Adrenal gland (tissue), 12 donors: ENCODE data around the gene TST. TPM values are rescaled to one million over a fixed set of nuclear protein-coding genes. Genes with fewer than 3 reads are reported as not detected.

Experiments used
- DNase-seq, 7 donors: peaks; one replicate each; pipeline ENCODE4 v3.0.0-alpha.2; 2019 to 2020
- H3K27ac ChIP-seq, 5 donors: fragments of 200-600 bp; sonication (generic) in 4 of 5; 1 replicate in 3 of 5; 2 replicates in 2 of 5; pipeline versions ENCODE4 v1.5.1 to v1.8.0; 2016 to 2020; ENCODE audit warnings: mild to moderate bottlenecking in 1 of 5
- H3K27me3 ChIP-seq: fragments of 200-600 bp; 2 replicates; pipeline ENCODE4 v1.8.0; 2021
- H3K36me3 ChIP-seq, 2 donors: fragments of 200-600 bp; replicated peaks in 1 of 2; 1 replicate in 1 of 2; 2 replicates in 1 of 2; pipeline versions ENCODE4 v1.5.1 to v1.8.0; 2018 to 2022
- H3K4me1 ChIP-seq, 2 donors: fragments of 200-600 bp; replicated peaks in 1 of 2; 1 replicate in 1 of 2; 2 replicates in 1 of 2; pipeline versions ENCODE4 v1.5.1 to v1.8.0; 2018 to 2021
- H3K4me3 ChIP-seq, 4 donors: fragments of 200-600 bp; sonication (generic) in 3 of 4; one replicate each; pipeline ENCODE4 v1.5.1; 2016 to 2018
- H3K9me3 ChIP-seq, 3 donors: fragments of 200-600 bp; sonication (generic) in 1 of 3; replicated peaks in 1 of 3; 1 replicate in 2 of 3; 2 replicates in 1 of 3; pipeline versions ENCODE4 v1.5.1 to v1.8.0; 2016 to 2021
- POLR2A ChIP-seq, 2 donors: fragments of 450-650 bp; IDR thresholded peaks; one replicate each; pipeline ENCODE4 v1.6.1; 2017; ENCODE audit warnings: antibody characterized with exemption in 2 of 2, mild to moderate bottlenecking in 2 of 2, moderate library complexity in 1 of 2
- WGBS, 4 donors: extraction: QIAGEN DNeasy Blood & Tissue Kit in 2 of 4; methylation state at CpG; one replicate each; pipeline versions ENCODE4 v1.1.5 to v1.1.7; 2013 to 2017; 5-methylcytosine and 5-hydroxymethylcytosine counted together
- intact Hi-C, 2 donors: fragments of 100-400 bp; cut with DNase I; formaldehyde crosslinking; loops; one replicate each; pipeline versions ENCODE4 v1.14.1 to v1.15.0; 2022 to 2023
- polyA plus RNA-seq, 3 donors: library from polyadenylated mRNA; stranded (reverse); fragments of 200-250 nt in 2 of 3; fragments of 350-450 nt in 1 of 3; fragmentation: Illumina TruSeq in 1 of 3; extraction: RNeasy Lipid Tissue Mini Kit (QIAGEN cat#74804) in 1 of 3; gene quantifications; one replicate each; pipeline ENCODE4 v1.2.3, GENCODE V29; 2013 to 2014
- total RNA-seq, 9 donors: library from RNA; depleted of rRNA in 4 of 9; stranded (reverse); fragments of >200 nt in 4 of 9; fragments of 120-200 nt in 1 of 9; fragmentation: NEBNext Ultra II Directional in 1 of 9; extraction: Animal tissue kit (Norgen Biotek cat#: 25700) in 1 of 9; gene quantifications; one replicate each; pipeline versions ENCODE4 v1.1.0 to v1.2.4, GENCODE V29; 2013 to 2023
- TF ChIP-seq, protein P1 (sequence below), 6 experiments: fragments of 450-650 bp in 4 of 6; fragments of 200-600 bp in 2 of 6; sonication (generic) in 1 of 6; IDR thresholded peaks; 1 replicate in 5 of 6; 2 replicates in 1 of 6; pipeline versions ENCODE4 v1.5.1 to v1.8.0; 2016 to 2021; ENCODE audit warnings: antibody characterized with exemption in 6 of 6, mild to moderate bottlenecking in 2 of 6, moderate library complexity in 1 of 6
- donor health status: healthy with polysubstance abuse.
- donor health status: Bipolar disorder and iron deficiency.
- donor health status: DM: yes; HTN: yes; CAD: no.
- donor health status: DM: no; HTN: no; CAD: no.
- donor health status: DM: no; HTN: no; CAD: no.
- donor health status: DM: yes; HTN: yes; CAD: no.

TST gene
- total and polyA plus RNA-seq, 12 donors: 49.7 to 484 (median 195) TPM

DNA sequence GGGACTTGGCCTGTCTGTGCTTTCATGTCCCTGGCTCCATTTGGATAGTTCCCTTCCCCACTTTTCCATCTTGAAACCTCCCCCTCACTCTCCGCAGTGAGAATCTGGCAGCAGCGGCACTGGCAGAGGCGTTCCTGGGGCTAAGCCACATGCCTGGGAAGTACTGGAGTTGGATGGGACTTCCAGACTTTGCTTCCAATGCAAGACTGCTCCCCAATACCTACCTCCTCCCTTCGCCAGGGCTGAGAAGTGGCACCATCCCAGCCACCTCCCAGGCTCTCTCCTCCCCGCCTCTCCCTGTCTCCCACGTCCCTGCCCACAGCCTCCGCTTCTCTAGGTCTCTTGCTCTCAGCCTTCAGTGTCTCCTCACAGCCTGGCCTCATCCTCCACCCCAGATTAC is 16.6 kb downstream of the TST start:
- Histone ChIP-seq H3K9me3 (no peaks in the 10 kb centered on the region), H3K4me1 (peaks cover 5 to 7% of the 10 kb centered on the region in 2 donors), H3K27ac (no peak overlapping the region), H3K36me3 (no peaks in the 10 kb centered on the region), H3K27me3 (no peaks in the 10 kb centered on the region), H3K4me3 (no peak overlapping the region)
- 85 to 94% (median 93%) methylated on average over 6 to 7 of the region's 7 CpGs for WGBS, 4 donors
- TF ChIP-seq, protein P1, sequence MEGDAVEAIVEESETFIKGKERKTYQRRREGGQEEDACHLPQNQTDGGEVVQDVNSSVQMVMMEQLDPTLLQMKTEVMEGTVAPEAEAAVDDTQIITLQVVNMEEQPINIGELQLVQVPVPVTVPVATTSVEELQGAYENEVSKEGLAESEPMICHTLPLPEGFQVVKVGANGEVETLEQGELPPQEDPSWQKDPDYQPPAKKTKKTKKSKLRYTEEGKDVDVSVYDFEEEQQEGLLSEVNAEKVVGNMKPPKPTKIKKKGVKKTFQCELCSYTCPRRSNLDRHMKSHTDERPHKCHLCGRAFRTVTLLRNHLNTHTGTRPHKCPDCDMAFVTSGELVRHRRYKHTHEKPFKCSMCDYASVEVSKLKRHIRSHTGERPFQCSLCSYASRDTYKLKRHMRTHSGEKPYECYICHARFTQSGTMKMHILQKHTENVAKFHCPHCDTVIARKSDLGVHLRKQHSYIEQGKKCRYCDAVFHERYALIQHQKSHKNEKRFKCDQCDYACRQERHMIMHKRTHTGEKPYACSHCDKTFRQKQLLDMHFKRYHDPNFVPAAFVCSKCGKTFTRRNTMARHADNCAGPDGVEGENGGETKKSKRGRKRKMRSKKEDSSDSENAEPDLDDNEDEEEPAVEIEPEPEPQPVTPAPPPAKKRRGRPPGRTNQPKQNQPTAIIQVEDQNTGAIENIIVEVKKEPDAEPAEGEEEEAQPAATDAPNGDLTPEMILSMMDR (IDR thresholded peaks at IDR 0.05): no peak
- no peak for TF ChIP-seq POLR2A (IDR thresholded peaks at IDR 0.05)
- intact Hi-C loops: no loop called here
- no peak for DNase-seq

DNA sequence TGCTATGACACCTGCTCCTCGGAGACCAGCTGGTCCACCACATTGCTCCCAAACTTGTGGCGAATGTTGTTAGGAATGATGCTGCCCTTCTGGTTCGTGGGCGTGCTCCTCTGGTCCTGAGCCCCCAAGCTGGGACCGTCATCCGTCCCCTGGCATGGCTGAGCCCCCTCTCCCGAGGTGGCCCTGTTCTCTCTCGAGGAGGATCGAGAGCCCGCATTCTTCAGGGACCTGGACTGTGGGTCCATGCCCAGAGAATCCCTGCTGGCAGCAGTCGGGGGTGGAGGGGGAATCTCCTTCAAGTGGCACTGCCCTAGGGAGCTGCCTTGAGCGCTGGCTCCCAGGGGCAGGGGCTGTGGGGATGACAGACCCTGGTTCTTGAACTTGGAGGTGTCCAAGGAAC is 17.4 kb downstream of the TST start:
- TF ChIP-seq, protein P1 (IDR thresholded peaks at IDR 0.05): no peak
- TF ChIP-seq POLR2A (IDR thresholded peaks at IDR 0.05): no peak

GRCh38 chr22:37000676-37001534 is 18.3 kb downstream of the TST start:
- Histone ChIP-seq H3K9me3 (no peaks in the 10 kb centered on the region), H3K4me3 (no peak overlapping the region), H3K36me3 (no peaks in the 10 kb centered on the region), H3K27ac (peak overlapping the region in 1 of 5 donors; percentile 95), H3K4me1 (peaks cover 5 to 7% of the 10 kb centered on the region in 2 donors), H3K27me3 (no peaks in the 10 kb centered on the region)
- WGBS, 4 donors: 61 to 68% (median 64%) methylated on average over 11 of the region's 11 CpGs
- intact Hi-C loops: no loop called here
- TF ChIP-seq, protein P1 (IDR thresholded peaks at IDR 0.05): no peak
- no peak for TF ChIP-seq POLR2A (IDR thresholded peaks at IDR 0.05)
- peak in 1 of 7 donors; percentile 11 for DNase-seq

More for the DNA sequence above, 17.4 kb downstream of the TST start:
- no peaks in the 10 kb centered on the region for H3K9me3 ChIP-seq
- no peaks in the 10 kb centered on the region for H3K27me3 ChIP-seq
- WGBS, 4 donors: 86 to 100% (median 92%) methylated on average over 3 to 12 of the region's 12 CpGs
- no peak for DNase-seq
- H3K36me3 ChIP-seq: no peaks in the 10 kb centered on the region
- peaks cover 5 to 7% of the 10 kb centered on the region in 2 donors for H3K4me1 ChIP-seq
- intact Hi-C loops: no loop called here
- no peak overlapping the region for H3K4me3 ChIP-seq
- no peak overlapping the region for H3K27ac ChIP-seq

DNA sequence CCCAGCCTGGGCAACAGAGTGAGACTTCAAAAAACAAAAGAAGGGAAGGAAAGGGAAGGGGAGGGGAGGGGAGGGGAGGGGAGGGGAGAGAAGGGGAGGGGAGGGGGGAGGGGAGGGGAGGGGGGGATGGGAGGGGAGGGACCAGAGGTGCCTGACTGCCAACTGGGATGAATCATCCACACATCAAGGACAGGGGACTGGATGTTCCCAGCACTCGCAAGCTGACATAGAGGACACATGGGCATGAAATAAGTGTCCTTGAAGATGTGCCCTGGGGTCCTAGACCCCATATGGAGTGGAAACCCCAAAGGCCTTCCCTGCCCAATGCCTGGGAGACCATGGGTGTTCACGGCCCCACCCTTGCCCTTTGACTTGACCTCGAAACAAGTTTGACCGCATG is 19.8 kb downstream of the TST start:
- Histone ChIP-seq H3K4me1 (peaks cover 5 to 7% of the 10 kb centered on the region in 2 donors), H3K9me3 (no peaks in the 10 kb centered on the region), H3K4me3 (no peak overlapping the region), H3K36me3 (no peaks in the 10 kb centered on the region), H3K27ac (peak overlapping the region in 4 of 5 donors; percentile 52 to 95 (median 68)), H3K27me3 (no peaks in the 10 kb centered on the region)
- 37 to 49% (median 42%) methylated on average over 4 of the region's 4 CpGs for WGBS, 4 donors
- DNase-seq: peak; percentile 75 to 83 (median 80)
- no peak for TF ChIP-seq POLR2A (IDR thresholded peaks at IDR 0.05)
- TF ChIP-seq, protein P1 (IDR thresholded peaks at IDR 0.05): no peak
- intact Hi-C loops: no loop called here
